Measurements from ENCODE around the gene ARHGEF10L.

DNA sequence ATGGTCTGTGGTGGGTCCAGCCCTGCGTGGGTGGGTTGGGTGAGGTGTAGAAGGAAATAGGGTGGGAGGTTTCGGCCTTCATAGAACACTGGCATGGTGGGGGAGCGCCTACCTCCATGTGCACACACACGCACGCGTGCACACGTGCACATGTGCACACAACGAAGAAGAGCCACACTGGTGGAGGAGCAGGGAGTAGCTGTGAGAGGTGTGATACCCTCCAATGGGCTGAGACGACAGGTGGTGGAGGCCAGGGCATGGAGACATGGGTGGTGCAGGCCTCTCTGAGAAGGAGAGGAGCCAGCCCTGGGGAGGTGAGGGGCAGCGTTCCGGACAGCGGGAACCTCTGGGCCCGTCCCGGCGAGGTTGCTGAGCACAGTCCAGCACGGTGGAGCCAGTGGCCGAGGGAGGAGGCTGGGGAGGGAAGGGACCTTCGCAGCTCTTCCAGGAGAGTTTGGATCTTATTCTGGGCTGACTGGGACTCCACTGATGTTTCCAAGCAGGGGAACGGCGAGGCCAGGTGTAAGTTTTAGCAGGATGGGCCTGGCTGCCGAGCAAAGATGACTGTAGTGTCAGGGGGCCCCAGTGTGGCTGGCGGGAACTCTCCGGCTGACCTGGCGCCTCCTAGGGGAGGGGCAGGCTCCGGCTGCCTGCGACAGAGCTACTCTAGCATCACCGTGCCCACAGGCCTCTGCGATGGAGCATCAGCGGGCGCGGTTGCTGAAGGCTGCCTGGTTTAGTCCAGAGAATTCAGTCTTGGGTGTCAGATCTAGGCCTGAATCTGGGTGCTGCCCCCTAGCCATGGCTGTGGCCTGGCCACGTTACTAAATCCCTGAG, 107.2 kb downstream of the ARHGEF10L start:
- TF ChIP-seq POLR2A (IDR thresholded peaks at IDR 0.05; ENCODE audit: low read depth, low read length) (no peak), SPI1 (IDR thresholded peaks at IDR 0.05; ENCODE audit: low read depth, low read length) (no peak)
